Stomach (tissue), 9 donors: ENCODE results near the gene PRDM16. TPM values are rescaled to one million over a fixed set of nuclear protein-coding genes. Genes with fewer than 3 reads are reported as not detected.

Experiments
- DNase-seq, 2 donors: peaks; one replicate each; pipeline versions ENCODE4 v3.0.0 to v3.0.0-alpha.2; 2013 to 2019
- H3K27ac ChIP-seq, 5 donors: fragments of 200-600 bp in 4 of 5; sonication (generic) in 4 of 5; one replicate each; pipeline ENCODE4 v1.5.1; 2013 to 2019; ENCODE audit warnings: mild to moderate bottlenecking in 1 of 5, moderate library complexity in 1 of 5
- H3K27me3 ChIP-seq, 3 donors: fragments of 200-600 bp; sonication (generic); one replicate each; pipeline ENCODE4 v1.5.1; 2017 to 2019; ENCODE audit warnings: mixed run types in 1 of 3
- H3K36me3 ChIP-seq, 4 donors: fragments of 200-600 bp; sonication (generic); 1 replicate in 3 of 4; 2 replicates in 1 of 4; pipeline ENCODE4 v1.5.1; 2016 to 2019
- H3K4me1 ChIP-seq, 4 donors: fragments of 200-600 bp; sonication (generic); one replicate each; pipeline ENCODE4 v1.5.1; 2016 to 2019
- H3K4me3 ChIP-seq, 4 donors: fragments of 200-600 bp; sonication (generic) in 3 of 4; one replicate each; pipeline ENCODE4 v1.5.1; 2016 to 2019; ENCODE audit warnings: mild to moderate bottlenecking in 1 of 4
- H3K9me3 ChIP-seq, 4 donors: fragments of 200-600 bp; sonication (generic); one replicate each; pipeline ENCODE4 v1.5.1; 2016 to 2019
- EP300 ChIP-seq: sonication (generic); formaldehyde crosslinking; IDR thresholded peaks from one replicate; pipeline ENCODE4 v1.6.1; 2017; ENCODE audit warnings: antibody characterized with exemption
- POLR2A ChIP-seq, 4 donors: fragments of 450-650 bp; IDR thresholded peaks; one replicate each; pipeline ENCODE4 v1.6.1; 2016; ENCODE audit warnings: antibody characterized with exemption in 4 of 4, control low read depth in 2 of 4, mild to moderate bottlenecking in 1 of 4, moderate library complexity in 1 of 4
- POLR2AphosphoS5 ChIP-seq, 3 donors: sonication (generic); formaldehyde crosslinking; IDR thresholded peaks; one replicate each; pipeline ENCODE4 v1.6.1; 2016; ENCODE audit warnings: antibody characterized with exemption in 3 of 3
- WGBS, 5 donors: extraction: QIAGEN DNeasy Blood & Tissue Kit in 3 of 5; methylation state at CpG; one replicate each; pipeline versions ENCODE4 v1.1.5 to v1.1.7; 2013 to 2018; 5-methylcytosine and 5-hydroxymethylcytosine counted together
- intact Hi-C: fragments of 100-400 bp; cut with DNase I; formaldehyde crosslinking; loops from one replicate; pipeline ENCODE4 v1.15.1; 2023; ENCODE audit warnings: low total_unique reads
- polyA plus RNA-seq, 3 donors: library from polyadenylated mRNA; stranded (reverse); fragments of 200-250 nt; gene quantifications; one replicate each; pipeline ENCODE4 v1.2.3, GENCODE V29; 2013
- total RNA-seq, 5 donors: library from RNA; depleted of rRNA; stranded (reverse); fragments of >200 nt; gene quantifications; one replicate each; pipeline versions ENCODE4 v1.1.0 to v1.2.3, GENCODE V29; 2014 to 2016
- TF ChIP-seq, protein P1 (sequence below), 7 experiments: fragments of 450-650 bp in 4 of 7; fragments of 200-600 bp in 3 of 7; sonication (generic) in 3 of 7; IDR thresholded peaks; one replicate each; pipeline ENCODE4 v1.5.1; 2016 to 2019; ENCODE audit warnings: antibody characterized with exemption in 7 of 7, control low read depth in 2 of 7, mild to moderate bottlenecking in 1 of 7
- donor health status: healthy with polysubstance abuse.
- donor health status: Bipolar disorder and iron deficiency.
- donor health status: healthy.

The PRDM16 gene
- total and polyA plus RNA-seq, 8 donors: 0.29 to 222 (median 15.8) TPM

DNA sequence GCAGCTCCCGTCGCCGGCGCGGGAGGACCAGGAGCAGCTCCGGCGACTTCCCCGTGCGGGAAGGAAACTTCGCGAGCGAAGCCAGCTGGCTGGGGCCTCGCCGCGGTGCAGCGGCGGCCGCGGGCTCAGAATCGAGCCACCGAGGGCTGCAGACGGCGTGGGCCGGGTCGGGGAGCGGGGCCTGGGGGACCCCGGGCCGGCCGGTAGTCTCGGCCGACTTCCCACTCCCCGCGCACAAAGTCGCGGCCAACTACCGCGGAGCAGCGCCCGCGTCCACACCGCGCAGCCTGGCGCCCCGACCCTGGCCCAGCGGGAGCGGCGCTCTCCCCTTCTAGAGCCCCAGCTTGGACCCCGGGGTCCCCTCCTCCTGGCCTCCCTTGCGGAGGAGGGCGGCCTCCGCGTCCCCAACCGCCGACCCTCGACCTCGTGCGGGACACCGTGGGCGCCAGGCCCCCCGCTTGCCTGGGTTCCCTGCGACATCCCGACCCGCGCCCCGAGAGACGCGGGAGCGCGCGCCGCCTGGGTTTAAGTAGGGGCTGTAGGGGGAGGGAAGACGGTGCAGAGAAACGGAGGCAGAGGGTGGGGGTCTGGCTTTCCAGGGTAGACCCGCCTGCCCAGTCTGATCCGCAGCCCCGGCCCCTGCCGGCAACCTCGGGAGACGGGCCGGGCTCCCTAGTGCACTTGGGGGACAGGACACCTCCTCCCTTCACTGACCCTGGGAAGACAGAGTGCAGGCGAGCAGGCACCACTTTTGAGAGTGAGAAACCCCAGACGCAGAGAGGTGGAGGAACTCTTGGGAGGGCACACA is 4.7 kb downstream of the PRDM16 start:
- 4 to 13% (median 10%) methylated on average over 22 to 82 of the region's 82 CpGs for WGBS, 5 donors
- H3K4me3 ChIP-seq: peak overlapping the region; percentile 64 to 93 (median 84)
- DNase-seq: peak in 1 of 2 donors; percentile 63
- peaks cover 50 to 78% (median 69%) of the 10 kb centered on the region in 4 donors for H3K4me1 ChIP-seq
- H3K36me3 ChIP-seq: no peaks in the 10 kb centered on the region
- no peaks in the 10 kb centered on the region for H3K9me3 ChIP-seq
- H3K27me3 ChIP-seq: peaks cover 8 to 92% (median 28%) of the 10 kb centered on the region in 3 donors
- TF ChIP-seq POLR2A (IDR thresholded peaks at IDR 0.05) (no peak), EP300 (no peak), POLR2AphosphoS5 (IDR thresholded peaks at IDR 0.05) (no peak)
- TF ChIP-seq, protein P1, sequence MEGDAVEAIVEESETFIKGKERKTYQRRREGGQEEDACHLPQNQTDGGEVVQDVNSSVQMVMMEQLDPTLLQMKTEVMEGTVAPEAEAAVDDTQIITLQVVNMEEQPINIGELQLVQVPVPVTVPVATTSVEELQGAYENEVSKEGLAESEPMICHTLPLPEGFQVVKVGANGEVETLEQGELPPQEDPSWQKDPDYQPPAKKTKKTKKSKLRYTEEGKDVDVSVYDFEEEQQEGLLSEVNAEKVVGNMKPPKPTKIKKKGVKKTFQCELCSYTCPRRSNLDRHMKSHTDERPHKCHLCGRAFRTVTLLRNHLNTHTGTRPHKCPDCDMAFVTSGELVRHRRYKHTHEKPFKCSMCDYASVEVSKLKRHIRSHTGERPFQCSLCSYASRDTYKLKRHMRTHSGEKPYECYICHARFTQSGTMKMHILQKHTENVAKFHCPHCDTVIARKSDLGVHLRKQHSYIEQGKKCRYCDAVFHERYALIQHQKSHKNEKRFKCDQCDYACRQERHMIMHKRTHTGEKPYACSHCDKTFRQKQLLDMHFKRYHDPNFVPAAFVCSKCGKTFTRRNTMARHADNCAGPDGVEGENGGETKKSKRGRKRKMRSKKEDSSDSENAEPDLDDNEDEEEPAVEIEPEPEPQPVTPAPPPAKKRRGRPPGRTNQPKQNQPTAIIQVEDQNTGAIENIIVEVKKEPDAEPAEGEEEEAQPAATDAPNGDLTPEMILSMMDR (IDR thresholded peaks at IDR 0.05): no peak
- intact Hi-C loops: no loop called here
- peak overlapping the region; percentile 93 to 97 (median 94) for H3K27ac ChIP-seq

GRCh38 chr1:3074297-3074741 is 5.3 kb downstream of the PRDM16 start:
- 20 to 52% (median 34%) methylated on average over 11 to 13 of the region's 13 CpGs for WGBS, 5 donors
- TF ChIP-seq POLR2A (IDR thresholded peaks at IDR 0.05): peak in 1 of 4 donors; percentile 53
- TF ChIP-seq, protein P1 (IDR thresholded peaks at IDR 0.05): no peak
- TF ChIP-seq EP300: no peak
- peak in 2 of 3 donors; percentile 45 to 60 for TF ChIP-seq POLR2AphosphoS5 (IDR thresholded peaks at IDR 0.05)
- Histone ChIP-seq H3K9me3 (no peaks in the 10 kb centered on the region), H3K27ac (peak overlapping the region; percentile 93 to 97 (median 94)), H3K4me1 (peaks cover 53 to 79% (median 72%) of the 10 kb centered on the region in 4 donors), H3K27me3 (peaks cover 8 to 95% (median 26%) of the 10 kb centered on the region in 3 donors), H3K36me3 (no peaks in the 10 kb centered on the region), H3K4me3 (peak overlapping the region; percentile 64 to 93 (median 84))
- intact Hi-C loops: no loop called here
- DNase-seq: peak; percentile 73 to 78

DNA sequence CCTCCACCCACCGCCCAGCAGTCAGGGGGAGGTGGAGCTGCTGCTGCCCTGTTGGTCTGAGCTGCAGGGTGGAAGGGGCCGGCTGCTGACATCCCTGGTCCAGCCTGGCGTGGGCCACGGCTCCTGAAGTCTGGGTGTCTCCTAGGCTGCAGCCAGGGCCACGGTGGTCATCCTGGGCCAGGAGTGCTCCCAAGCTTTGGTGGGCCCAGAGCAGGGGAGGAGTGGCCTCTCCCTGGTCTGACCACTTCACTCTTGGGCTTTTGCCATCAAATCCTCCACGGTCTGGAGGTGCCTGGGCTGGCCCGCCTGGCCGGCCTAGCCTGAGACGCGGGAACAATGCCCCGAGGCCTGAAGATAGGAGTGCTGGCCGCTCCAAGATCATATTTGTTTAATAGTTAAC is 5.8 kb downstream of the PRDM16 start:
- H3K36me3 ChIP-seq: no peaks in the 10 kb centered on the region
- intact Hi-C loops: no loop called here
- peaks cover 54 to 84% (median 74%) of the 10 kb centered on the region in 4 donors for H3K4me1 ChIP-seq
- 24 to 69% (median 50%) methylated on average over 9 to 12 of the region's 12 CpGs for WGBS, 5 donors
- peaks cover 8 to 91% (median 26%) of the 10 kb centered on the region in 3 donors for H3K27me3 ChIP-seq
- no peak for TF ChIP-seq EP300
- TF ChIP-seq POLR2AphosphoS5 (IDR thresholded peaks at IDR 0.05): no peak
- TF ChIP-seq POLR2A (IDR thresholded peaks at IDR 0.05): no peak
- TF ChIP-seq, protein P1 (IDR thresholded peaks at IDR 0.05): no peak
- no peaks in the 10 kb centered on the region for H3K9me3 ChIP-seq
- DNase-seq: peak; percentile 53 to 77
- peak overlapping the region in 1 of 4 donors; percentile 79 for H3K4me3 ChIP-seq
- peak overlapping the region; percentile 93 to 97 (median 94) for H3K27ac ChIP-seq

GRCh38 chr1:3075666-3076362 is 6.8 kb downstream of the PRDM16 start:
- Histone ChIP-seq H3K9me3 (no peaks in the 10 kb centered on the region), H3K27ac (peak overlapping the region; percentile 41 to 94 (median 53)), H3K27me3 (peaks cover 8 to 82% (median 22%) of the 10 kb centered on the region in 3 donors), H3K4me3 (peak overlapping the region in 1 of 4 donors; percentile 9), H3K4me1 (peaks cover 54 to 83% (median 70%) of the 10 kb centered on the region in 4 donors), H3K36me3 (no peaks in the 10 kb centered on the region)
- DNase-seq: peak in 1 of 2 donors; percentile 68
- intact Hi-C loops: no loop called here
- 56 to 68% (median 63%) methylated on average over 31 to 36 of the region's 36 CpGs for WGBS, 5 donors
- no peak for TF ChIP-seq POLR2A (IDR thresholded peaks at IDR 0.05)
- TF ChIP-seq, protein P1 (IDR thresholded peaks at IDR 0.05): no peak
- TF ChIP-seq EP300: no peak
- TF ChIP-seq POLR2AphosphoS5 (IDR thresholded peaks at IDR 0.05): no peak
